PC-9 (cell line): ENCODE data around the gene SIGLEC7.

ENCODE experiments used
- CTCF ChIP-seq: fragments of 200-600 bp; sonication (generic); conservative IDR thresholded peaks from 2 replicates; pipeline ENCODE4 v1.6.1; 2017; ENCODE audit warnings: mixed run types, antibody characterized with exemption, mild to moderate bottlenecking, moderate library complexity
- EZH2 ChIP-seq: fragments of 200-600 bp; sonication (generic); IDR thresholded peaks from 2 replicates; pipeline ENCODE4 v1.8.0; 2017; ENCODE audit warnings: antibody characterized with exemption, low read depth

- TF ChIP-seq CTCF (no peak), EZH2 (no peak)
Observed at GRCh38 chr19:51201712-51202111, 59.6 kb downstream of the SIGLEC7 start.
